NCI-H2081 (cell line): ENCODE results near the gene FANCI.

Experiments
- DNase-seq, 2 experiments: peaks; one replicate each; lab custom pipeline; 2025; lab: John Stamatoyannopoulos, UW

Gene FANCI

DNA sequence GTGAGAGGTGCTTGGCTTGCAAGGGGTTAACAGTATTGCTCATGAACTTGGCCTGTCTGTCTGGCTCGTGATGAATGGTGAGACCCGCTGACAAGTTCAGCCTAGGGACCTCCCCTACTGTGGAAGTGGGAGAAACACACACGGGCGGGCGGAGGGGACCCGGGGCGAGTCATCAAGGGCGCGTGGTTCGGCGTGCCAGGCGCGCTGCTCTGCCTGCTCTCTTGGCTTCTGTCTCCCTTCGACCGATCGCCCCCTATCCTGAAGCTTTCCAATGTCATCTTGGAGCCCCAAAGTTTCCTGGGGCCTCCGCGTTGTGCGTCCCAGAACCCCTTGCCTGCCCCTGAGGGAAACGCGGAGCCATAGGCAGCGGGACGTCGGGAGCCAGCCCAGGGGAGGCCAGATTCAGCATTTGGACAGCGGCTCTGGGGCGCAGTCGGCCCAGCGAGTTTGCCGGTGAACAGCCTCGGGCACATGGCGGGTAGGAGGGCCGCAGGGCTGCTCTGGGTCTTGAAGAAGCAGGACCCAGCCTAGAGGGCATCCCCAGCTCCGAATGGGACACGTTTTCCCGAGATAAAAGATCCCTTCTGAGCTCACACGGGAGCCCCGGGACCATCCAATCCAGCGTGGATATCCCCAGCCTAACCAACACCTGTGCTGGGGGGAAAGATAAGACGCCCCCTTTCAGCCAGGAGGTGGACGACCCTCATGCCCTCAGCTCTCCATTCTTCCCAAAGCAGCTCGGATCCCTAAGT lies 117.8 kb downstream of the FANCI start:
- DNase-seq = peak; percentile 25 to 62

DNA sequence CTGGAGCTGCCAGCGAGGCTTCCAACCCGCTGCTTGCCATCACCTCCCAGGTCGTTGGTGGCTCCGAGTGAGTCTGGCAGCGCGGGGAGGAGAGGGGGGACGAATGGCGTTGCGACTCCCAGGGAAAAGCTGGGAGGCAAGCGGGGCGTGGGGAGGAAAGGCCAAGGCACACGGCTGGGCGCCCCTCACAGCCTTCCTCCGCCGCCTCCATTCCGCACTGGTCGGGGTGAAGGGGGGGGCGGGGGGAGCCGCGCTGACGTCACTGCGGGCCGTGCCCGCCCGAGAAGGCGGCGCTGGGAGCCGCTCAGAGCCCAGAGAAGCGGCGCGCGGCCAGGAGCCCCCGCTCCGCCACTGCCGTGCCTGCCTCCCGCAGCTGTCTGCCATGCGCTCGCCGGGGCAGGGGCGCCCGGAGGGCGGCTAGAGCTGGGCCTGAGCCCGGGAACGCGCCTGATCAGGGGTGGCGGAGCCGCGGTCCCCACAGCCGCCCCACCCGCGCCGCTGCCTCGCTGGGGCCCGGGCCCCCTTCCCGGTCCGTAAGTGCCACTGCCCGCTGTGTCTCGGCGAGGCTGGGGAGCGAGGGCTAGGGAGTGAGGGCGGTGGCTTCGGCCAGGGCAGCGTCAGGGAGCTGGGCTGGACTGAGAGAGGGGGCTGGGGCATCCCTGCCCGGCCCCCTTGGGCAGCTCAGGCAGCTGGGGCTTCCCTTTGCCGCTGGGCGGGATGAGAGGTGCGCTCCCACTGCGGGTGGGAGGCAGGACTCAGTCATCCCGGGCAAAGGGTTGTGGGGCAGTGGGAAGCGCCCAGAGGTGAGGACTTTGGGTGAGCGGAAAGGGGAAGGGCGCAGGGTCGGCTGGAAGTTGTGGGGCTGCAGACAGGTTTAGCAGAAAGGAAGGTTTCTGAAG lies 118.7 kb downstream of the FANCI start:
- DNase-seq = peak; percentile 80 to 86

DNA sequence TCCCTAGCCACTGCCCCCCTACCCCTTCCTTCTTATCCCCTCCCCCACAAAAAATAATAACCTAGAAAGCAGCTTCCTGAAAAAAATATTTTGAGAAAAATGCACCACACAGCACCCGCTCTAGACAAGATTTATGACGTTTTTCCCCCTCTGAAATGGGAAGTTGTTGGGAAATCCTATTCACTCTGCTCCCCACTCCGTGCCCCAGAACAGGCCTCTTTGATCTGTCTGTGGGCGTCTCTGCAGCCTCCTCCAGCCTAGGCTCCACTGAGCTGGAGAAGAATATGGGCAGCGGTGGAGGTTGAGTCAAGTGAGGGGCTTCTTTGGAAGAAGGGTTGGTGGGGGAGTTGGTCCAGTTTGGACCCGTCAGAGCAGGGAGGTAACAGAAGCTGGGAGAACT lies 119.4 kb downstream of the FANCI start:
- no peak for DNase-seq

DNA sequence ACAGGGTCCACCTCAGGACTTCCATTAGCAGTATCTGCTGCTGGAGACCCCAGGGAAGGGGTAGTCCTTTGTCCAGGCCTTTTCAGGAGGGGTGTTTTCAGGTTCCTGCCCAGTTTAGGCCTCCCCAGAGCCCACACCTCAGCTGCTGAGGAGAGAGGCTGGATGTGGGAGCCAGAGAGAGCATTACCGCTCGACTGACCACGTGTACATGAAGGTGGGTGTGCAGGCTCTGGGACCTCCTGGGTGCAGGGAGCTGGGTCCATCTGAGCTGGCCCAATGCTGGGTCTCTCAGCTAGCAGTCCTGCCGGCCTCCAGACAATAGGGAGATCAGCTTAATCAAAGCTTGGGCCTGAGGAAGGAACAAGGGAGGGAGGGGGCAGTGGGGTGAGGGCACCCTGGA lies 120.0 kb downstream of the FANCI start:
- no peak for DNase-seq

- DNase-seq = peak; percentile 79 to 94
Observed at GRCh38 chr15:89364341-89364740, 120.6 kb downstream of the FANCI start.

DNA sequence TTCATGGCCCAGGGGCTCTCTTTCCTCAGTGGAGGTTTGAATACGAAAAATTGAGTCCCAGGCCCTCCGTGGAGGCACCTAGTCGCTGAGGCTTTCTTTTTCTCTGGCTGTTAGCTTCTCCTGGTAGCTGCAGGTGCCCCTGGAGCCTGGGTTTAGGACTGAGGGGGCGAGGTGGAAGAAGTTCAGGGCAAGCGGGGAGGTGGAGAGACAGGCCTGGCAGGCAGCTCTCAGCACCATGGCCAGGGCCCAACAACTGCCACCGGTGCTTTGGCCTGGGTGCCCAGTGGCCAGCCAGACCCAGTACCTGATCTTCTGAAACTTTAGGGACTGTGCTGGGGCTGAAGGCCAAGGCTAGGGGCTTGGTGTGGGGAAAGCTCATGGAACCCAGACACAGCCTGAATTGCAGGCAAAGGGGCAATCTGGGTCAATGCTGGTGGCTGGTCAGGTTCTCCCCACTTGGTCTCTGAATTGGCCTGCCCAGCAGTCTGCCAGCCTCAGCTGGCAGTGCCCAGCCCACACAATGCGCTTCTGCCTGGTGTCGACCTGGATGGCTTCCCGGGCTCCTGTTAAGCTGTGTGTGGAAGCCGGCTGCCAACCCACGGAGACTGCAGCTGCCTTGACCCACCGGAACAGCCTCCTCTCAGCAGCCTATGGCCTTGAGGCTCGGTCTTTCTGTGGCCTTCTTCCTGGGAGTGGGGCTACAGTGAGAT lies 121.1 kb downstream of the FANCI start:
- DNase-seq = peak; percentile 5 to 33

DNA sequence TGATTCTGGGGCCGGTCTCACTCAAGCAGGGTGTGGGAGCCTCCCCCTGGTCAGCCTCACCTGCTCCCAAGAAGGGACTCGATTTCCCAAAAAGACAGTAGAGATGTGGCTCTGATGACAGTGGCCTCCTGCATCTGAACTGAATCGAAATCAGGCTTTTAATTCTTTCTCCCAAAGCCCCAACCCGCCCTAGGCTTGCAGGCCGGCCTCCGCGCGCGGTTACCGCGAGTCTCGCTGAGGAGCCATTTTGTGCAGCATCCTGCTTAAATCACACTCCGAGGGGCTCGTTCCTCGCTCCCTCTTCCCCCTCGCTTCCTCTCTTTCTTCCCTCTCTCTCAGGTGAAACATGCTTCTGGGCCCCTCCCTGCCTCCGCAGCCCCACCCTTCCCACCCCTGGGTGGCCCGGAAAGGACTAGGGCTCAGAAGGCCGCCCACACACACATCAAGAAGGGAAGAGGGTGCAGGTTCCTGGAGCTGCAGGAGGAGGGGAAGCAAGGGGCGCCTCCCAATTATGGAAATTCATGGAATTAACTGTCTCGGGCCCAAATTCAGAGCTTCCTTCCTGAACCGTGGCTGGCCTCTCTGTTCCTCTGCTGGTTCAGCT lies 121.8 kb downstream of the FANCI start:
- no peak for DNase-seq
